A549 (cell line): ENCODE data around the gene COBL. TPM values are rescaled to one million over a fixed set of nuclear protein-coding genes. Genes with fewer than 3 reads are reported as not detected.

ENCODE experiments used
- ATAC-seq, 2 experiments: fragments of 200-7000 bp in 1 of 2; fragments of >200 bp in 1 of 2; cut with Nextera tagmentation in 1 of 2; cut with Tn5 transposase in 1 of 2; 3 replicates each; pipeline versions ENCODE4 v1.8.0 to v1.9.1; 2018 to 2020; ENCODE audit warnings: mild to moderate bottlenecking in 1 of 2, moderate library complexity in 1 of 2
- CTCF ChIA-PET: fragments of 300-600 bp; sonication (Branson Sonifier 250); formaldehyde crosslinking; extraction: SDS; loops from one replicate; lab custom pipeline; 2021; ENCODE audit warnings: antibody characterized with exemption, inconsistent platforms; lab: Yijun Ruan, JAX
- POLR2A ChIA-PET: fragments of 350-600 bp; formaldehyde crosslinking; extraction: SDS; loops from one replicate; lab custom pipeline; 2021; ENCODE audit warnings: antibody characterized with exemption, inconsistent platforms; lab: Yijun Ruan, JAX
- DNase-seq, 2 experiments: peaks; one replicate each; pipeline versions ENCODE4 v3.0.0 to v3.0.0-alpha.2; 2011 to 2016; ENCODE audit warnings: low read depth in 1 of 2, low spot score in 1 of 2
- FAIRE-seq: peaks from 2 replicates; lab custom pipeline; 2011; peaks lifted over from hg19 to GRCh38; lab: Jason Lieb, UNC
- H3K27ac ChIP-seq, 2 experiments: fragments of >200 bp; sonication (Bioruptor Twin); formaldehyde crosslinking; 3 replicates each; pipeline ENCODE4 v1.5.1; 2016 to 2017
- H3K4me1 ChIP-seq: fragments of >200 bp; sonication (Bioruptor Twin); formaldehyde crosslinking; 3 replicates; pipeline ENCODE4 v1.6.1; 2016
- H3K4me2 ChIP-seq: fragments of >200 bp; sonication (Bioruptor Twin); formaldehyde crosslinking; 3 replicates; pipeline ENCODE4 v1.6.1; 2016
- H3K4me3 ChIP-seq: fragments of >200 bp; sonication (Bioruptor Twin); formaldehyde crosslinking; 3 replicates; pipeline ENCODE4 v1.5.1; 2016
- H3K9me3 ChIP-seq: fragments of >200 bp; sonication (Bioruptor Twin); formaldehyde crosslinking; 3 replicates; pipeline ENCODE4 v1.6.1; 2016
- CHD4 ChIP-seq: fragments of 200-600 bp; sonication (generic); IDR thresholded peaks from 2 replicates; pipeline ENCODE4 v1.6.1; 2016; ENCODE audit warnings: antibody characterized with exemption, mild to moderate bottlenecking, borderline replicate concordance
- GATA3 ChIP-seq: IDR thresholded peaks from 2 replicates; pipeline ENCODE4 v1.6.1; 2012; ENCODE audit warnings: borderline replicate concordance
- HDAC2 ChIP-seq: fragments of 200-600 bp; sonication (generic); IDR thresholded peaks from 2 replicates; pipeline ENCODE4 v1.6.1; 2016
- HOXA7 ChIP-seq: fragments of 250-450 bp; sonication (Bioruptor Pico); IDR thresholded peaks from 2 replicates; pipeline ENCODE4 v1.5.0; 2020; ENCODE audit warnings: mild to moderate bottlenecking, moderate library complexity
- HOXB13 ChIP-seq: fragments of 250-450 bp; sonication (Bioruptor Pico); IDR thresholded peaks from 2 replicates; pipeline ENCODE4 v1.5.0; 2020; ENCODE audit warnings: low read depth, mild to moderate bottlenecking, moderate library complexity
- HOXB5 ChIP-seq: fragments of 250-450 bp; sonication (Bioruptor Pico); IDR thresholded peaks from 2 replicates; pipeline ENCODE4 v1.5.0; 2020; ENCODE audit warnings: mild to moderate bottlenecking, moderate library complexity
- KDM1A ChIP-seq: fragments of 200-600 bp; sonication (generic); IDR thresholded peaks from 2 replicates; pipeline ENCODE4 v1.6.1; 2016; ENCODE audit warnings: low read depth, mild to moderate bottlenecking
- MAFK ChIP-seq: fragments of 450-650 bp; IDR thresholded peaks from 2 replicates; pipeline ENCODE4 v1.6.1; 2014; ENCODE audit not compliant: partially characterized antibody
- MAZ ChIP-seq: fragments of 150-350 bp; IDR thresholded peaks from 2 replicates; pipeline ENCODE4 v1.6.1; 2014; ENCODE audit warnings: antibody characterized with exemption, low read depth, low read length, borderline replicate concordance
- NFE2L2 ChIP-seq: fragments of 150-350 bp; conservative IDR thresholded peaks from 2 replicates; pipeline ENCODE4 v1.6.1; 2014; ENCODE audit warnings: low read length
- NR3C1 ChIP-seq: fragments of >200 bp; sonication (Bioruptor Twin); formaldehyde crosslinking; IDR thresholded peaks from 3 replicates; pipeline ENCODE4 v1.6.1; 2017
- PHF8 ChIP-seq: fragments of 200-600 bp; sonication (generic); IDR thresholded peaks from 2 replicates; pipeline ENCODE4 v1.6.1; 2016; ENCODE audit warnings: low read depth, mild to moderate bottlenecking, antibody characterized with exemption, moderate library complexity, borderline replicate concordance
- RAD21 ChIP-seq, 2 experiments: fragments of >200 bp in 1 of 2; sonication (Bioruptor Twin) in 1 of 2; formaldehyde crosslinking in 1 of 2; IDR thresholded peaks in 1 of 2; conservative IDR thresholded peaks in 1 of 2; 2 replicates in 1 of 2; 3 replicates in 1 of 2; pipeline ENCODE4 v1.6.1; 2012 to 2018; ENCODE audit warnings: inconsistent platforms in 1 of 2
- RARB ChIP-seq: fragments of 250-450 bp; sonication (Bioruptor Pico); IDR thresholded peaks from 2 replicates; pipeline ENCODE4 v1.8.0; 2021; ENCODE audit warnings: mild to moderate bottlenecking, moderate library complexity
- SMC3 ChIP-seq: fragments of >200 bp; sonication (Bioruptor Twin); formaldehyde crosslinking; IDR thresholded peaks from 3 replicates; pipeline ENCODE4 v1.6.1; 2018; ENCODE audit warnings: inconsistent platforms
- SREBF2 ChIP-seq: fragments of 450-650 bp; IDR thresholded peaks from 2 replicates; pipeline ENCODE4 v1.6.1; 2014; ENCODE audit warnings: mild to moderate bottlenecking, moderate library complexity
- ZC3H11A ChIP-seq: fragments of 450-650 bp; IDR thresholded peaks from 2 replicates; pipeline ENCODE4 v1.6.1; 2014; ENCODE audit warnings: antibody characterized with exemption, mild to moderate bottlenecking
- ZNF302 ChIP-seq: fragments of 250-450 bp; sonication (Bioruptor Pico); IDR thresholded peaks from 2 replicates; pipeline ENCODE4 v1.9.0; 2021; ENCODE audit warnings: inconsistent platforms, mild to moderate bottlenecking, moderate library complexity
- WGBS: methylation state at CpG from one replicate; pipeline ENCODE4 v1.1.6; 2017; ENCODE audit errors: missing lambda C conversion rate; 5-methylcytosine and 5-hydroxymethylcytosine counted together
- polyA plus RNA-seq, 4 experiments: library from polyadenylated mRNA; depleted of rRNA in 3 of 4; stranded (reverse); fragments of >200 nt; fragmentation: RNase III in 1 of 4; extraction: RNeasy Plus Mini Kit Qiagen cat#74134 plus additional on column Dnase treatment in 1 of 4; gene quantifications; 2 replicates in 3 of 4; 3 replicates in 1 of 4; pipeline ENCODE4 v1.2.3, GENCODE V29; 2011 to 2017
- TF ChIP-seq, protein P1 (sequence below): IDR thresholded peaks from 2 replicates; pipeline ENCODE4 v1.6.1; 2012; ENCODE audit warnings: low read depth, borderline replicate concordance
- TF ChIP-seq, protein P2 (sequence below): fragments of 200-600 bp; sonication (generic); IDR thresholded peaks from 2 replicates; pipeline ENCODE4 v1.6.1; 2016; ENCODE audit warnings: antibody characterized with exemption, mild to moderate bottlenecking, moderate library complexity
- TF ChIP-seq, protein P3 (sequence below): IDR thresholded peaks from 2 replicates; pipeline ENCODE4 v1.6.1; 2012
- TF ChIP-seq, protein P4 (sequence below): fragments of 150-350 bp; IDR thresholded peaks from 2 replicates; pipeline ENCODE4 v1.6.1; 2014; ENCODE audit warnings: low read depth, mild to moderate bottlenecking, low read length
- TF ChIP-seq, protein P5 (sequence below): fragments of >200 bp; sonication (Bioruptor Twin); formaldehyde crosslinking; IDR thresholded peaks from 3 replicates; pipeline ENCODE4 v1.6.1; 2016
- TF ChIP-seq, protein P6 (sequence below): fragments of 450-650 bp; IDR thresholded peaks from 2 replicates; pipeline ENCODE4 v1.6.1; 2014; ENCODE audit warnings: antibody characterized with exemption

Gene COBL
- polyA plus RNA-seq, 2 of the 4 experiments (the other 2 are of a cell fraction), result 1.5 to 7.4 TPM

DNA sequence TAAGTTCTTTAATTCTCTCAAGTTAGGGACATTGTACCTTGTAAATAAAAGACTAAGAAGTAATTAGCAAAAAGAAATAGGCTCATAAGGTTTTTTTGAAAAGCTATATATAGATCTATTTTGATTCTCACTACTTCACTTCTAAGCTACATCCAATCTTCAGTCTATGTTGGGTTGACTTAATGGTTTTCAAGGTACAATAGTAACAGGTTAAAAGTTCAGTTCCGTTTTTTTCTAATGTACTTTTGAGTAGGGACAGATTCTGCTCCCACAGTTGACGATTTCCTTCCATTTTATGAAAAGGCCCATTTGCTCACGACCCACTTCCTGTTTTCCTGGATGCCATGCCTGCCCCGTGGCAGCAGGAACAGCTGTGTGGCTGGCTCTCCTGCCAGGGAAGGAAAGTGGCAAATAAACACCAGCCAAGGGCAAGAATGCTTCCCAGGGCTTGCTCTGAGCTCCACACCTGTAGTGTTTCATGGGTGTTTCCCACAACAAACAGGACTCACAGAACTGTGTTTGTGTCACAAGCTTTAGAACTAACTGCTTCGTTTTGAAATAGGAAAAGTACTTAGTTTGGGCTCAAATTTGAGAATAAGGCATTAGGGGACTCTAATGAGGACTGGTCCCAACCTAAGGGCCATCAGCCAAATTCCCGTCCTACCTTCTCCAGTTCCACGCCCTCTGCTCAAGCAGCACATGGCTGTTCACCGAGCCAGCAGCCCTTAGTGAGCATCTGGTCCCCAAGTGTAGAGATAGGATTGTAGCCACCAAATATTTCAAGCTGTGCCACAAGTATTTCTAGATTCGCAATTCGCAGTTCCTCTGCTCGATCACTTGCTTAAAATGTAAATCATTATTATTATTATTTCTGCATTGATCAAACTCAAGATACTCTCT lies 240.7 kb downstream of the COBL start:
- DNase-seq, result no peak
- no peak overlapping the region for H3K4me3 ChIP-seq
- H3K4me1 ChIP-seq, result no peaks in the 10 kb centered on the region
- TF ChIP-seq HOXB5 (no peak), SREBF2 (no peak), CHD4 (no peak), PHF8 (no peak), NR3C1 (no peak), MAZ (no peak), HDAC2 (no peak), RARB (CRISPR knock-in tag) (no peak), HOXB13 (CRISPR knock-in tag) (no peak), GATA3 (no peak), HOXA7 (CRISPR knock-in tag) (no peak)
- TF ChIP-seq, protein P1, sequence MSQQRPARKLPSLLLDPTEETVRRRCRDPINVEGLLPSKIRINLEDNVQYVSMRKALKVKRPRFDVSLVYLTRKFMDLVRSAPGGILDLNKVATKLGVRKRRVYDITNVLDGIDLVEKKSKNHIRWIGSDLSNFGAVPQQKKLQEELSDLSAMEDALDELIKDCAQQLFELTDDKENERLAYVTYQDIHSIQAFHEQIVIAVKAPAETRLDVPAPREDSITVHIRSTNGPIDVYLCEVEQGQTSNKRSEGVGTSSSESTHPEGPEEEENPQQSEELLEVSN, result no peak
- TF ChIP-seq, protein P2, sequence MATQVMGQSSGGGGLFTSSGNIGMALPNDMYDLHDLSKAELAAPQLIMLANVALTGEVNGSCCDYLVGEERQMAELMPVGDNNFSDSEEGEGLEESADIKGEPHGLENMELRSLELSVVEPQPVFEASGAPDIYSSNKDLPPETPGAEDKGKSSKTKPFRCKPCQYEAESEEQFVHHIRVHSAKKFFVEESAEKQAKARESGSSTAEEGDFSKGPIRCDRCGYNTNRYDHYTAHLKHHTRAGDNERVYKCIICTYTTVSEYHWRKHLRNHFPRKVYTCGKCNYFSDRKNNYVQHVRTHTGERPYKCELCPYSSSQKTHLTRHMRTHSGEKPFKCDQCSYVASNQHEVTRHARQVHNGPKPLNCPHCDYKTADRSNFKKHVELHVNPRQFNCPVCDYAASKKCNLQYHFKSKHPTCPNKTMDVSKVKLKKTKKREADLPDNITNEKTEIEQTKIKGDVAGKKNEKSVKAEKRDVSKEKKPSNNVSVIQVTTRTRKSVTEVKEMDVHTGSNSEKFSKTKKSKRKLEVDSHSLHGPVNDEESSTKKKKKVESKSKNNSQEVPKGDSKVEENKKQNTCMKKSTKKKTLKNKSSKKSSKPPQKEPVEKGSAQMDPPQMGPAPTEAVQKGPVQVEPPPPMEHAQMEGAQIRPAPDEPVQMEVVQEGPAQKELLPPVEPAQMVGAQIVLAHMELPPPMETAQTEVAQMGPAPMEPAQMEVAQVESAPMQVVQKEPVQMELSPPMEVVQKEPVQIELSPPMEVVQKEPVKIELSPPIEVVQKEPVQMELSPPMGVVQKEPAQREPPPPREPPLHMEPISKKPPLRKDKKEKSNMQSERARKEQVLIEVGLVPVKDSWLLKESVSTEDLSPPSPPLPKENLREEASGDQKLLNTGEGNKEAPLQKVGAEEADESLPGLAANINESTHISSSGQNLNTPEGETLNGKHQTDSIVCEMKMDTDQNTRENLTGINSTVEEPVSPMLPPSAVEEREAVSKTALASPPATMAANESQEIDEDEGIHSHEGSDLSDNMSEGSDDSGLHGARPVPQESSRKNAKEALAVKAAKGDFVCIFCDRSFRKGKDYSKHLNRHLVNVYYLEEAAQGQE, result no peak
- TF ChIP-seq, protein P3, sequence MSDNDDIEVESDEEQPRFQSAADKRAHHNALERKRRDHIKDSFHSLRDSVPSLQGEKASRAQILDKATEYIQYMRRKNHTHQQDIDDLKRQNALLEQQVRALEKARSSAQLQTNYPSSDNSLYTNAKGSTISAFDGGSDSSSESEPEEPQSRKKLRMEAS, result no peak
- TF ChIP-seq, all 56 proteins: peak for 0
- no peak overlapping the region for H3K27ac ChIP-seq
- FAIRE-seq, result no peak
- ATAC-seq, result no peak
- CTCF ChIA-PET, result interaction anchor here (1.0 to 3.6 kb wide), 7 partner anchors 8 to 608 kb away, joined by 3 to 21 read pairs (median 3); no protein-coding TSS in a partner anchor
- POLR2A ChIA-PET, result no interaction called here
- H3K9me3 ChIP-seq, result no peaks in the 10 kb centered on the region
- 72% methylated on average over 11 of the region's 11 CpGs for WGBS
- no peak overlapping the region for H3K4me2 ChIP-seq

DNA sequence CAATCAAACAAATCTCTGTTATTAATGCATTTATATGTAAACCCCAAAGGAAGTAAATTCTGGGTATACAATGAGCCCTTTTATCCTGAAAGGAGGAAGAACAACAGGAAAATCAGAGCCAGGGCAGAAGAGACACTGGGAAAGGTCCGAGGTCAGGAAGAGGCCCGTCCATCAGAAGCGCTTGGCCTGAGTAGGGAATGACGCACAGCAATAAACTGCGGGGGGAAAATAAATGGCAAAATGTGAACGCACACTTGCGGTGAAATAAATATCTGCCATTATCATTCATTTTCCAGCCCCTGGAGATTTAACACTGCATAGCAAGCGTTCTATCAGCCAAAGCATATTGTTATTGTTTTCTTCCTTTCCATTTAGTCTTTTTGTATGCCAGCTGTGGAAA lies 243.4 kb downstream of the COBL start:
- H3K9me3 ChIP-seq, result no peaks in the 10 kb centered on the region
- H3K4me1 ChIP-seq, result no peaks in the 10 kb centered on the region
- FAIRE-seq (no peak), ATAC-seq (no peak), DNase-seq (no peak)
- H3K4me3 ChIP-seq, result no peak overlapping the region
- WGBS, result 89% methylated on average over 8 of the region's 8 CpGs
- POLR2A ChIA-PET, result no interaction called here
- no peak overlapping the region for H3K4me2 ChIP-seq
- H3K27ac ChIP-seq, result no peak overlapping the region
- TF ChIP-seq SREBF2, result no peak
- TF ChIP-seq ZC3H11A, result no peak
- TF ChIP-seq, protein P4, sequence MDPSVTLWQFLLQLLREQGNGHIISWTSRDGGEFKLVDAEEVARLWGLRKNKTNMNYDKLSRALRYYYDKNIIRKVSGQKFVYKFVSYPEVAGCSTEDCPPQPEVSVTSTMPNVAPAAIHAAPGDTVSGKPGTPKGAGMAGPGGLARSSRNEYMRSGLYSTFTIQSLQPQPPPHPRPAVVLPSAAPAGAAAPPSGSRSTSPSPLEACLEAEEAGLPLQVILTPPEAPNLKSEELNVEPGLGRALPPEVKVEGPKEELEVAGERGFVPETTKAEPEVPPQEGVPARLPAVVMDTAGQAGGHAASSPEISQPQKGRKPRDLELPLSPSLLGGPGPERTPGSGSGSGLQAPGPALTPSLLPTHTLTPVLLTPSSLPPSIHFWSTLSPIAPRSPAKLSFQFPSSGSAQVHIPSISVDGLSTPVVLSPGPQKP, result no peak
- TF ChIP-seq SMC3, result no peak
- no peak for TF ChIP-seq ZNF302 (CRISPR knock-in tag)
- TF ChIP-seq MAFK, result no peak
- TF ChIP-seq, protein P5, sequence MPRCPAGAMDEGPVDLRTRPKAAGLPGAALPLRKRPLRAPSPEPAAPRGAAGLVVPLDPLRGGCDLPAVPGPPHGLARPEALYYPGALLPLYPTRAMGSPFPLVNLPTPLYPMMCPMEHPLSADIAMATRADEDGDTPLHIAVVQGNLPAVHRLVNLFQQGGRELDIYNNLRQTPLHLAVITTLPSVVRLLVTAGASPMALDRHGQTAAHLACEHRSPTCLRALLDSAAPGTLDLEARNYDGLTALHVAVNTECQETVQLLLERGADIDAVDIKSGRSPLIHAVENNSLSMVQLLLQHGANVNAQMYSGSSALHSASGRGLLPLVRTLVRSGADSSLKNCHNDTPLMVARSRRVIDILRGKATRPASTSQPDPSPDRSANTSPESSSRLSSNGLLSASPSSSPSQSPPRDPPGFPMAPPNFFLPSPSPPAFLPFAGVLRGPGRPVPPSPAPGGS, result no peak
- no peak for TF ChIP-seq NFE2L2
- no peak for TF ChIP-seq KDM1A
- no peak for TF ChIP-seq RAD21 (conservative IDR thresholded peaks at IDR 0.05 in 1 of 2, IDR thresholded peaks at IDR 0.05 in 1 of 2)
- no peak for TF ChIP-seq RARB (CRISPR knock-in tag)
- no peak for TF ChIP-seq GATA3
- TF ChIP-seq, protein P6, sequence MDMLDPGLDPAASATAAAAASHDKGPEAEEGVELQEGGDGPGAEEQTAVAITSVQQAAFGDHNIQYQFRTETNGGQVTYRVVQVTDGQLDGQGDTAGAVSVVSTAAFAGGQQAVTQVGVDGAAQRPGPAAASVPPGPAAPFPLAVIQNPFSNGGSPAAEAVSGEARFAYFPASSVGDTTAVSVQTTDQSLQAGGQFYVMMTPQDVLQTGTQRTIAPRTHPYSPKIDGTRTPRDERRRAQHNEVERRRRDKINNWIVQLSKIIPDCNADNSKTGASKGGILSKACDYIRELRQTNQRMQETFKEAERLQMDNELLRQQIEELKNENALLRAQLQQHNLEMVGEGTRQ, result no peak
- no peak for TF ChIP-seq HOXA7 (CRISPR knock-in tag)
- TF ChIP-seq, protein P3, result no peak
- CTCF ChIA-PET, result interaction anchor here (1.3 kb wide), 1 partner anchor 50 kb away, joined by 3 read pairs; no protein-coding TSS in a partner anchor
